ENCODE data around the gene PML.
A peak's percentile ranks its signal among the peaks of the same experiment; 100 is the strongest.

PML gene, protein sequence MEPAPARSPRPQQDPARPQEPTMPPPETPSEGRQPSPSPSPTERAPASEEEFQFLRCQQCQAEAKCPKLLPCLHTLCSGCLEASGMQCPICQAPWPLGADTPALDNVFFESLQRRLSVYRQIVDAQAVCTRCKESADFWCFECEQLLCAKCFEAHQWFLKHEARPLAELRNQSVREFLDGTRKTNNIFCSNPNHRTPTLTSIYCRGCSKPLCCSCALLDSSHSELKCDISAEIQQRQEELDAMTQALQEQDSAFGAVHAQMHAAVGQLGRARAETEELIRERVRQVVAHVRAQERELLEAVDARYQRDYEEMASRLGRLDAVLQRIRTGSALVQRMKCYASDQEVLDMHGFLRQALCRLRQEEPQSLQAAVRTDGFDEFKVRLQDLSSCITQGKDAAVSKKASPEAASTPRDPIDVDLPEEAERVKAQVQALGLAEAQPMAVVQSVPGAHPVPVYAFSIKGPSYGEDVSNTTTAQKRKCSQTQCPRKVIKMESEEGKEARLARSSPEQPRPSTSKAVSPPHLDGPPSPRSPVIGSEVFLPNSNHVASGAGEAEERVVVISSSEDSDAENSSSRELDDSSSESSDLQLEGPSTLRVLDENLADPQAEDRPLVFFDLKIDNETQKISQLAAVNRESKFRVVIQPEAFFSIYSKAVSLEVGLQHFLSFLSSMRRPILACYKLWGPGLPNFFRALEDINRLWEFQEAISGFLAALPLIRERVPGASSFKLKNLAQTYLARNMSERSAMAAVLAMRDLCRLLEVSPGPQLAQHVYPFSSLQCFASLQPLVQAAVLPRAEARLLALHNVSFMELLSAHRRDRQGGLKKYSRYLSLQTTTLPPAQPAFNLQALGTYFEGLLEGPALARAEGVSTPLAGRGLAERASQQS

DNA sequence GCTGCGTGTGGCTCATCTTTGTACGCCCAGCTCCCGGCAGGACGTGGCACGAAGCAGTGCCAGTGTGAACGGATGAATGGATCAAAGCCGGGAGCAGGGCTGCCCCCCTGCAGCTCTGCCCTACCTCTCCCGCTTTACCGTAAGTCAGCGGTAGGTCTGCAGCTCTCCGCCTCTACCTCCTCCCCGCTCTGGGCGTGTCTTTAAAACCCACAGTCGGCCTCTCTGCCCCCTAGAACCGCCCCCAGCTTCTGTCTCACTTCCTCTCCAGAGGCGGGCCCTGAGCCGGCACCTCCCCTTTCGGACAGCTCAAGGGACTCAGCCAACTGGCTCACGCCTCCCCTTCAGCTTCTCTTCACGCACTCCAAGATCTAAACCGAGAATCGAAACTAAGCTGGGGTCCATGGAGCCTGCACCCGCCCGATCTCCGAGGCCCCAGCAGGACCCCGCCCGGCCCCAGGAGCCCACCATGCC, at the start of gene PML:
PML (plus strand) TSS at position 304 of the 471 bp plus-strand sequence; CDS start at position 401, 97 bp downstream.
- peak; percentile 99 for DNase-seq

DNA sequence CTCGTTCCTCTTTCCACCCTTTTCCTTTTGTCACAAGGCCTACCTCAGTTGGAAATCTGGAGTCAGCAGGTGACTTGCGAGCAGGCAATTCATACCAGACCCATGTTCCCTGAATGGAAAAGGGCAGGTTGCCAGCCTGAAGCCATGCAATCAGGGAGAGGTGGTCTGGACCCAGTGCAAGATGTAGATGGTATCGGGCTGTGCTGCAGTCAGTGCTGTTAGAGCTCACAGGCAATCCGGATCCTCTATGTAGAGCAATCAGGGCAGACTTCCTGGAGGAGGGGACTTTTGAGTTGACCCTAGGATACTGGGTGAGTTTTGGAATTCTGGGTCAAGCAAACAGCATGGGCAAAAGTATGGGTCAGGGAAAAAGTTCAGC, 49.4 kb upstream of the PML start:
- no peak for DNase-seq

DNA sequence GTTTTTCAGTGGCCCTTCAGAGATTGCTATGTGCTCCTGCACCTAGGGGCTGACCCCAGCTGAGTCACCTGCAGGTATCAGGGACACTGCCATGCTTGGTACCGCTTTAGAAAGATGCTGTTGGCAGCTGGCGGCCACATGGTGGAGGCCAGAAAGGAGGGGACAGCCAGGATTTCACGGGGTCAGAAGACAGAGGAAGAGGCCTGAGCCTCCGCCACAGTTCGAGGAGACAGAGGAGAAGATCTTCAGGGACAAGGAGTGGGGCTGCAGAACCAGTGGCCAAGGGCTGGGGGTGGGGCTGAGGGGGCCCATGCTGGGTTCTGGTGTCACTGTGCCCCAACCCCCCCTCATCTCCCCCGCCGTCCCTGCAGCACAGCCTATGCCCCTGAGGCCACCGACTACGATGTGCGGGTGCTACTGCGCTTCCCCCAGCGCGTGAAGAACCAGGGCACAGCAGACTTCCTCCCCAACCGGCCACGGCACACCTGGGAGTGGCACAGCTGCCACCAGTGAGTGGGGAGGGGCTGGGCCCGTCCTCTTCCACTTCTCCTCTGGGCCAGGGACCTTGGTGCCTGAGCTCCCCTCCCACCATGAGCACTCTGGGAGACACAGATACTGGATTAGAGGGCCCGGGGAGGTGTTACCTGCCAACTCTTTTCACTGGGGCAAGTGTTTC, 48.3 kb upstream of the PML start:
- no peak for DNase-seq

DNA sequence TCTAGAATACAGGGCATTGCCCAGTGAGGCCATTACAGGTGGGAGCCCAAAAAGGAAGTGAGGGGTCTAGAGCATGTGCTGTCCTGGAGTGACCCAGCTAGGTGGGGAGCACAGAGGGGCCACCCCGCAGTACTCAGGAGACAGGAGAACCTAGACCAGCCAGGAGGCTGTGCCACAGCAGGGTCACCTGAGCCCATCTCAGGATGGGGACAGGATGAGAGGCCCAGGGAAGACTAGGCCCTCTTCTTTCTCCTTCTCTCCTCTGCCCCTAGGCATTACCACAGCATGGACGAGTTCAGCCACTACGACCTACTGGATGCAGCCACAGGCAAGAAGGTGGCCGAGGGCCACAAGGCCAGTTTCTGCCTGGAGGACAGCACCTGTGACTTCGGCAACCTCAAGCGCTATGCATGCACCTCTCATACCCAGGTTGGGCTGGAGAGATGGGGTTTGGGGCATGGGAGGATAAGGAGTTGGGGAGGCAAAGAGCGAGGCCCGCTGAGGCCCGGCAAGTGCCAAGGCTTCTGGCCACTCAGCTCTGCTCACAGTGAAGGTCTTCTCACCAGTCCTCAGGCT, 47.6 kb upstream of the PML start:
- no peak for DNase-seq

DNA sequence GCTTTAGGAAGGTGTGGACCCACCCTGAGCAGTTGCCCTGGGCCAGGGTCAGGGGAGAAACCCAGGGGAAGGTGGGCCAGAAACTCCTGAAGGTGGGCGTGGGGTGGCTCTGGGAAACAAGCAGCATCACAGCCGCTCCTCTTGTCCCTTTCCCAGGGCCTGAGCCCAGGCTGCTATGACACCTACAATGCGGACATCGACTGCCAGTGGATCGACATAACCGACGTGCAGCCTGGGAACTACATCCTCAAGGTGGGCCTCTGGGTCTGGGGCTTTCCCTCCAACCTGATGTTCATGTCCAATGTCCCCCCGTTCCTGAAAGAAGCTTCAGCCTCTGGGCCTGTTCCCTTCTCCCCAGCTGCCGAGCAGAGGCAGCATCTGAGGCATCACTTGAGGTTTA, 46.9 kb upstream of the PML start:
- no peak for DNase-seq

DNA sequence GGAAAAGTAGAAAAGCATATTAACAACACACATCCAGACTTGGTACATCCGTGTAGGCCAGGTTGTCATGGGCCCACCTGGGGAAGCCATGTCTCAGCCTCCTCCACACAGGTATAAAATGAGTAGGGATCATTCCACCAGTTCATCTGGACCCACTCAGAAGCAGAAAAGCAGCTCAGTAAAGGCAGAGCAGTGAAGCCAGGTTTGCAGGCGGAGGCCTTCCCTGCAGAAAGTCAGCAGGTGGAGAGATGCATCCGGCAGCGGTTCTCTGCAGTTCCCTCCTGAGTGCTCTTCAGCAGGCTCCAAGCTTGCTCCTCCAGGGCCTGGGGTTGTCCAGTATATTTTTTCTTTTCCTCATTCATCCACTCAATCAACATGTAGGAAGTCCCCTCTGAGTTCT, 46.1 kb upstream of the PML start:
- DNase-seq: no peak

DNA sequence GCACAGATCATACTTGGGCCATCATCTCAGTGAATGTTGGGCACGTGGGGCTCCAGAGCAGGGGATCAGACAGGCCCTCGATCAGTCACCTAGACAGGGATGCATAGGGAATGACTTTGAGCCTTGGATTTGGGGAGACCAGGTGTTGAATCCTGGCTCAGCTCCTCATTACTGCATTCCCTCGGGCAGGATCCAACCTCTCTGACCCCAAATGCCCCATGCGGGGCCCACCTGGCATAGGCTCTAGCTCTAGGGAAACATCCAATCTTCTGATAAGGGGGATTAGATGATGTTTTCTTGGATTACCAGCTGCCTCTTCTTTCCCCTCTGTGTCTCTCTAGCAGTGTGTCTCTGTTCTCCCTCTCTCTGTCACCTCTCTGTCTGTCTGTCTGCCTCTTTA, 45.5 kb upstream of the PML start:
- no peak for DNase-seq

DNA sequence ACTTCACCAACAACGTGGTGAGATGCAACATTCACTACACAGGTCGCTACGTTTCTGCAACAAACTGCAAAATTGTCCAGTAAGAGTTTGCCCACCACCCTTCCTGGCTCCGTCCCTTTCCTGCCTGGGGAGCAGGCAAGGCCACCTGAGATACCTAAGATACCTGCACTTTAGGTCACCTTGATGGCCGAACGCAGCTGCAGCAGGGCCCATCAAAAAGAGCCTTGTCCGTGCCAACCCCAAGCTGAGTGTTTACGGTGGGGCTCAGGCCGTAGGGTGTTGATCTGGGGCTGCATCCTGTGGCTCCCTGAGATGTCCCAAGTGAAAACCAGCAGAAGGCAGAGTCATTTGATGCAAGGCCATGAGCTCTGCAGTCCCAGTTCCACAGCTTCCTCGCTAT, 45.0 kb upstream of the PML start:
- no peak for DNase-seq

DNA sequence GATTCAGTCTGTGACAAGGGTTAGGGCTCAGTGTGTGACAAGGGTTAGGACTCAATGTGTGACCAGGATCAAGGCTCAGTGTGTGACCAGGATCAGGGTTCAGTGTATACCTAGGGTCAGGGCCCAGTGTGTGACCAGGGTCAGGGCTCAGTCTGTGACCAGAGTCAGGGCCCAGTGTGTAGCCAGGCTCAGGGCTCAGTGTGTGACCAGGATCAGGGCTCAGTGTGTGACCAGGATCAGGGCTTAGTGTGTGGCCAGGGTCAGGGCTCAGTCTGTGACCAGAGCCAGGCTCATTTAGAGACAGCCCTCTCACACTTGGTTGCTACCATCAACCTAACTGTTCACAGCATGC, 44.1 kb upstream of the PML start:
- DNase-seq: no peak

DNA sequence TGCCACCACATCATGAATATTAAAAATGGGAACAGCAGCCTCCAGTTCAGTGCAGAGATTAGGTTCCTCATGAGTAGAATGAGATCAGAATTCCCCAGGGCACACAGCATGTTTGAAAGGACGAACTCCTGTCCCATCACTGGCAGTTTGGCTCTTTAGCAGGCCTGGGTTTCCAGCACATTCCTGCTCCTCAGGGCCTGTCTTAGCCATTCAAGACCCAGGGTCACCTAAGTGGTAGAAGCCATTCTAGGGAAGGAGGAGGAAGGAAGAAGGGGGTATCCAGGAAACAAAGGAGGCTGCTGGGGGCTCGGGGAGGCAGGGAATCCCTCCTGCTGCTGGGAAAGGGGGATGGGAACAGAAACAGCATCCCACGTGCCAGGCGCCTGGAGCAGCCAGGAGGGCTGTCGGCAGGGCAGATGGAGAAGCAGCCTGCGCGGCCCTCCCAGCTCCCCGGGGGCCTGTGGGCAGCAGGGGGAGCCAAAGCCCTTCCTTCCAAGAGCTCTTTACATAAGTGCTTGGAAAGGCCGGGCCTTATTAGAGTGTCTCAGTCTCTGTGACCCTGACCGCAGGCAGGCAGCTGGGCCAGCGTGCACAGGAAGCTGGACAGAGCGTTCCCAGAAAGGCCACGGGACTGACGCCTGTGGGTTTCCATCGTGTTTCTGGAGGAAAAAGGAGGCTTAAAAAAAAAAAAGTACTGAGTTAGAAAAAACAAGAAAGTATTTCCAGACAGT, 43.5 kb upstream of the PML start:
- peak; percentile 71 for DNase-seq

DNA sequence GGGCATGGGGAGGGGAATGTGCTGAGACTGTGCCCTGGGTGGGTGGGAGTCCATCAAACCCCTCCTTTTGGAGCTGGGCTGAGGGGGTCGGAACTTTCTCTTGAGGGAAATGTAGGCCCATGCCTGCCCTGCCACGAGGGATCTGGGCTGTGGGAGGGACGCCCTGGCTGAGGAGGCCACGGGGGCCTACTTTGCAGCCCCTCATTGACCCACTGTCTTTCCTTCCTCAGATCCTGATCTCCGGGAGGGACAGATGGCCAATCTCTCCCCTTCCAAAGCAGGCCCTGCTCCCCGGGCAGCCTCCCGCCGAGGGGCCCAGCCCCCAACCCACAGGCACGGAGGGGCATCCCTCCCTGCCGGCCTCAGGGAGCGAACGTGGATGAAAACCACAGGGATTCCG, 42.9 kb upstream of the PML start:
- no peak for DNase-seq

DNA sequence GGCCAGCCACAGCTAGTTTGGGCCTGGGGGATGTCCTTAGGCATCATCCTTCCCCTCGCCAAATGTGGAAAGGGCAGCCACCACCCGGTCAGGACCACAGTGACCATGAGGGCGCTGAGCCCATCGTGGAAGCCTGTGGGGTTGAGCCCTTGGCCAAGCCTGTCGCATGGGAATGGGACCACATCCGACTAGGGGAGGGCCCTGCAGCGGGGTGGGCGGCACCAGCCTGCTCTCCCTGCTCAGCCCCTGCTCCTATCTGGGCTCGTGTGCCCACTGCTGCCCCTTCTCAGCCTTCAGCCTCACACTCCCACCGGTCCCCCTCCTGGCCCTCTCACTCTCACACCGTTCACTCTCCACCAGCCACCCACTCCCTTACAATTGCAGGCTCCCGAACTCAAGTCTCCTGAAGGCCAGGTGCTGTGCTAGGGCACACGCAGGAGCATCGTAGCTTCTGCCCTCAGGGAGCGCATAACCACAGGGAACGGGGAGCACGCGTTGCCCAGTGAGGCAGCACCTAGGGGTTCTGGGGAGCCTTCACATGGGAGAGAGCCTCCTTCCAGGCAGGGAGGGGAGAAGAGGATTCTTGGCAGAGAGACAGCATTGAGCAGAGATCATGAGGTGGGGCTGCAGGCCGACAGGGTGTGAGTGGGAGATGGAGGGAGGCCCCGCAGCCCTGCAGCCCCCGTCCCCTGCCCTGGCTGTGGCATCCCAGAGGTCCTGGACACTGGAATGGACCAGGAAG, 42.2 kb upstream of the PML start:
- no peak for DNase-seq

DNA sequence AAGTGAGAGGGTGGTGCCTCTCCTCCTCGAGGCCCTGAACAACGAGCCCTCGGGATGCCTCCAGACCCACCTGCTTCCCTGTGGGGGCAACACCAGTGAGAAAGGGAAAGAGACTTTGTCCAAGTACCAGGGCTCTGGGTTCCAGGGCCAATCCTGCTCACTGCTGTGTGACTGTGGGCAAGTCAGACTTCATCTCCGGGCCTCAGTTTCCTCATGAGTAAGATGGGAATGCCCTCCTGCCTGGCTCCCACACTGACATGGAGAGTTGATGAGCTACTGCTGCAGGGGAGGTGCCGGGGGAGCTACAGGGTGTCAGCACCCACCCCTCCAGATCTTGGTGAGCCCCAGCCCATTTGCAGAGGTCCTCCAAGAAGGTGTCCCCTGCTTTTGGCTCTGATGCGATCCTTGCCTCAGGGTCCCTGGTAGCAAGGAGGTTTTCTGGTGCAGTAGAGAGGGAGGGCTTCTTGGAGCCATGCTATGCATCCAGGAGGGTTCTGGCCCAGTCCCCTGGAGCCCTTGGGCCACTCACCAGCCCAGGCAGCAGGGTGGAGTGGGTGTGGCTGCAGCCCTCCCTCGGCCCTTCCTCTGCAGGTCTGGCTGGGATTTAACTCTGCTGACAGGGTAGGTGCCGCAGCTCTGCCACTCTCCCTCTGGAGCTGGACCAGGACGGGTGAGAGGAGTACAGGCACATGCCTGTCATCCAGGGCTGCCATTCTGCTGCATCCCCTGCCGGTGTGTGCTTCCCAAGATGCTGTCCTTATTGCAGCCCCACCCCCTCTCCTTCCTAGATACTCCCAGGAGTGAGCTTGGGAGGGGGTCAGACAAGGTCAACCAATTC, 41.4 kb upstream of the PML start:
- no peak for DNase-seq

DNA sequence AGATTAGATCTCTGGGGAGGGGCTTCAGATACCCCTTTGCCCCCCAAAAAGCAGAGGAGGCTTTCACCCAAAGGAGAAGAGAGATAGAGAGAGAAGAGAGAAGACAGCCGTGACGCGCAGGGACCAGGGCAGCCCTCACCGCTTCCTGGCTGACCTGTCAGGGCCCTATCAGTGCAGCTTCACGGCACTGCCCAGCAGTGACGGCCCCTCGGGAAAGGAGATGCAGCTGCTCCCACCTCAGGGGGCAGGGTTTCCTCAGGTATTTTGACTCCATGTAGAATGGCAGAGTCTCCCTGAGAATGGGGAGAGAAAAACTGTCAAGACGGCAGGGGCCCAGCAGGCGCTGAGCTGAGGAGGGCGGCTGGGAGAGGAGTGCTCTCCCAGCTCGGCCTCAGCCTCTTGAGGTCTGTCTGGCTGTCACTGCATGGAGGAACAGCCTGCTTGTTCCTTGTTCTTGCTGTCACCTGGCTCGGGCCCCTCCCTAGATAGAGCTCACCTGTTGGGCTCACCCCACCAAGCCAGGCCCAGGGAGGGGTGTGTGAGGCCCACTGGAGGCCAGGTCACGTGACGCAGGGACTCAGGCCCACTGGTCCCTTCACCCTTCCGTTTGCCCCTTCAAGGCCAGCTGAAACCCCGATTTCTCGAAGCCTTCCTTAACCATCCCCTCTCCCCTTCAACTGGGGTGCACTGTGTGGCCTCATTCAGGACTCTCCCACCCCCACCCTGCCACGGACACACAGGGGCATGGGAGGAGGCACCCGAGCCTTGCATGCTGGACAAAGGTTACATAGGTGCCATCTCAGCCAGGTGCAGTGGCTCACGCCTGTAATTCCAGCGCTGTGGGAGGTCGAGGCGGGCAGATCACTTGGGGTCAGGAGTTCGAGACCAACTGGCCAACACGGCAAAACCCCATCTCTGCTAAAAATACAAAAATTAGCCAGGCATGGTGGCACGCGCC, 40.0 kb upstream of the PML start:
- DNase-seq: no peak

DNA sequence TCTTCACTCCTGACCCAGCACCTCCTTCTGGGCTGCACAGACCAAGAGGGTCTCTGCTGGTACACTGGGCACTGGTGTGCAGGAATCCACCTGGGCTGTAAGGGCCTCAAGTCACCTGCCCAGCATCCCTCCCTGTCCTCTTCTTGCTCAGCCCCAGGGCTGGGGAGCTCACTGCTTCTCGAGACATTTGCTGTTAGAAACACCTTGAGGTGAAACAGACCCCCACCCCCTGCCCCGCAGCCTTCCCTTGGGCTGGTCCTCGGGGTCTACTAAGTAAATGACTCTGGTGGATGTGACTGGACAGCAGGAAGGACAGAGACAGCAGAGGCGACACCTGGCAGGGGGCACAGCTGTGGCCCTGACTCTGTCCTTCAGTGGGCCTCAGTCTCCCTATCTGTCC, 39.2 kb upstream of the PML start:
- DNase-seq: no peak

DNA sequence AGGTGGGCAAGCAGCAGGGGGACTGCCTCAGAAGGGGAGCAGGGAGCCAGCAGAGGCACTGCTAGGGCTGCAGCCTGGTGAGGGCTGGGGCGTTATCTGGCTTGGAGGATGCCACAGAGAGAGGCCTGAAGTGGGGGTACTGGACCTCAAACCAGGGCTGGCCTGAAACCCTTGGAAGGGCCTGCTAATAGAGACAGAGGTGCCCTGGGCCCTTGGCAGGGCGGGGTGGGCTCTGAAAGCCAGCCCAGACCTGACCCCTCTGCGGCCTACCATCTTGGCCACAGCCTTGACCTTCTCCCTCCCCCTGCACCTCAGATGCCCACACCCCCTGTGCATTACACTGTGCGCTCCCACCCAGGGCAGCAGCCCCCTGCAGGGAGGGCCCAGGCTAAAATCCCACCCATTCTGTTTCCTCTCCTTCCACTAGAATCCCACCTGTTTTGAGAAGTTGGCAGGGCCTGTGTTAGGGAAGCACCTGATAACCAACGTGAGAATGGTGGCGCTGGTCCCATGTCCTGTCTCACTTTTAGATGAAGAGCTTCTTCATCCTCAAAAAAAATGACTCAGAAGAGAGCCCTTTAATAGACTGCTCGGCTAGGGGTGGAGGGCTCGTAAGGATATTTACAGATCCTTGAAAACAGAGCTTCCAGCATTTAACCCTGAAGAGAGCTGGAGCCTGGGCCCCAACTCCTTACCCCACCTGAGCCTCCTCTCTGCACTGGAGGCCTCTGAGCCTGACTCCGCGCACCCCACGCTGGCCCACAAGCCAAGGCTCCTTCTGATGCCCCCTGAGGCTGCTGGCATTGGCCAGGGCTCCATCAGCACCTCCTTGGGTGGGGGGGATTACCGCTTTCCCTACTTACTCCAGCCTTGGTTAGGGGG, 38.4 kb upstream of the PML start:
- no peak for DNase-seq

DNA sequence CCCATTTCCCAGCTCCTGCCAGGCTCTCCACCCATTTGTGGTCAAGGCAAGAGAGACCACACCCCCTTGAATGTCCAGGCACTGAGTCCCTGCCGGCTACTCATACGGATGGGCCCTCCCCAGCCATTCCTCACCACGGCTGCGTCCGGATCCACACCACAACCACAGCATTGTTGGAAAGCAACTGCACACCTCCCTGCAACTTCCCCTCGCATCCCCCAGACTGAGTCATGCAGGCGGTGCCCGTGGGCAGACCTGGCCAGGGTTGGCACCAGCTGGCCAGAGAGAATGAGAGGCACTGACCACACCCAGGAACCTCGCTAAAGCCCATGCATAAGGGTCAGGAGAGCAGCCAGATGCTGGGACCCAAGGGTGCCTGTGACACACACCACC, 37.8 kb upstream of the PML start:
- DNase-seq: no peak

DNA sequence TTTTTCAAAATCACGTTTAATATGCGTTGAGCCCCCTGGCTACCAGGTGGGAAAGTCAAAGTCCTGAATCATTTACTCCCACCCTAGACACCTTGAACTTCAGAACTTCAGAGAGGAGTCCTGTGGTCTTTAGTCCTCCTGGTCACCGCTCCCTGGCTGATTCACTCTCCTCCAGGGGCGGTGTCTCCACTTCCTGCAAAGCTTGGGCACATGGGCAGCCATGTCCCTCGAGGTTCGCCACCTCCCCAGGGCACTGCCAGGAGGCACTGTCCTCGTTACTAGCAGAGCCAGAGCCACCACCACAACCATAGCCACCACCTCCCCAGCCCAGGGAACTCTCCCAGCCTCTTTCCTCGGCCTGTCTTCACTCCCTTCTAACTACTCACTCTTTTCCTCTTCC, 37.2 kb upstream of the PML start:
- no peak for DNase-seq

DNA sequence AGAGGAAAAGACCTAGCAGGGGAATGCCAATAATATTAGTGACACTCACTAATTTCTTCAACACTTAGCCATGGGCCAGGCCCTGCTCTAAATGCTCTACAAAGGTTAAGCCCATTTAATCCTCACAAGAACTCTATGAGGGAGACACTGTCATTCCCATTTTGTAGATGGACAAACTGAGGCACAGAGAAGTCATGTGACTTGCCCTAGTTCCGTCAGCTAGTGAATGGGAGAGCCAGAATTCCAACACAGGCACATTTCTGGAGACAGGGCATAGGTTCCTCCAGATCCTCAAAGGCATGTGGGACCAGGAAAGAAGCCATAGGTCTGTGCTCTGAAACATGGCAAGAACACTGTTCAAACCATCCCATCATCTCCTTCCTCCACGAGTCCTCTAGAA, 36.7 kb upstream of the PML start:
- no peak for DNase-seq
